IPS DF 6.9 (cell line): ENCODE measurements around the gene RNF181.
"Not testable (repeated sequence)": the region's sequence is repeated elsewhere in the genome, so short reads cannot be mapped to it uniquely, and the experiment has no call there.

Source experiments
- DNase-seq: peaks from one replicate; pipeline ENCODE4 v3.0.0-alpha.2; 2013; ENCODE audit warnings: low read depth, low spot score
- H3K27ac ChIP-seq: one replicate; pipeline ENCODE4 v1.5.1; 2013; ENCODE audit warnings: low read length, control low read depth
- H3K27me3 ChIP-seq: 2 replicates; pipeline ENCODE4 v1.6.1; 2013; ENCODE audit warnings: mild to moderate bottlenecking, low read length; ENCODE audit not compliant: control insufficient read depth, insufficient read depth
- H3K36me3 ChIP-seq: 2 replicates; pipeline ENCODE4 v1.6.1; 2013; ENCODE audit warnings: low read length; ENCODE audit not compliant: control insufficient read depth, insufficient read depth
- H3K4me1 ChIP-seq: 2 replicates; pipeline ENCODE4 v1.6.1; 2013; ENCODE audit warnings: low read length; ENCODE audit not compliant: control insufficient read depth, insufficient read depth
- H3K4me3 ChIP-seq: 2 replicates; pipeline ENCODE4 v1.5.1; 2013; ENCODE audit warnings: mild to moderate bottlenecking, low read length
- H3K9me3 ChIP-seq: 2 replicates; pipeline ENCODE4 v1.6.1; 2013; ENCODE audit warnings: low read length, inconsistent platforms; ENCODE audit not compliant: control insufficient read depth, insufficient read depth
- WGBS: extraction: QIAGEN DNeasy Blood & Tissue Kit; methylation state at CpG from one replicate; pipeline ENCODE4 v1.1.7; 2013; ENCODE audit warnings: mixed read lengths, missing lambda C conversion rate; ENCODE audit not compliant: insufficient read length, insufficient coverage; 5-methylcytosine and 5-hydroxymethylcytosine counted together

The RNF181 gene

GRCh38 chr2:85613717-85614515 lies 18.4 kb downstream of the RNF181 start:
- no peak for DNase-seq
- Histone ChIP-seq H3K9me3 (no peaks in the 10 kb centered on the region), H3K36me3 (0 out of 2 replicates have a peak, but pooled peaks cover 2% of the 10 kb centered on the region), H3K4me1 (no peaks in the 10 kb centered on the region), H3K4me3 (no peak overlapping the region), H3K27me3 (no peaks in the 10 kb centered on the region), H3K27ac (no peak overlapping the region)
- no CpG with 5 or more reads among the region's 10 CpGs for WGBS

DNA sequence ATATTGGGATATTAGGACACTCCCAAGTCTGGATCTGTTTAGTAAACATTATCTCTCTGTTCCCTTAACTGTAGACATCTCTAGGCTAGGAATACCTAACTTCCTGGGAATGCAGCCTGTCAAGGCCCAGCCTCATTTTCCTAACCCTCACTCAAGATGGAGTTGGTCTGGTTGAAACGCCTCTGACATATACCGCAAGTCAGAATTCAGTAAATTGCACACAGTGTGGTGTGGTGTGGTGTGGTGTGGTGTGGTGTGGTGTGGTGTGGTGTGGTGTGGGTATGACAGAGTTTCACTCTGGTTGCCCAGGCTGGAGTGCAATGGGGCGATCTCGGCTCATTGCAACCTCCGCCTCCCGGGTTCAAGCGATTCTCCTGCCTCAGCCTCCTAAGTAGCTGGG lies 19.2 kb downstream of the RNF181 start:
- H3K27me3 ChIP-seq, H3K4me1 ChIP-seq, H3K4me3 ChIP-seq, DNase-seq, H3K9me3 ChIP-seq, H3K36me3 ChIP-seq, H3K27ac ChIP-seq: not testable (repeated sequence)
- WGBS: no CpG with 5 or more reads among the region's 7 CpGs

GRCh38 chr2:85615413-85615728 lies 19.8 kb downstream of the RNF181 start:
- Histone ChIP-seq H3K27ac (no peak overlapping the region), H3K36me3 (no peaks in the 10 kb centered on the region; the same call in 1 of the 2 replicates), H3K27me3 (no peaks in the 10 kb centered on the region), H3K4me3 (no peak overlapping the region), H3K4me1 (no peaks in the 10 kb centered on the region), H3K9me3 (no peaks in the 10 kb centered on the region)
- no CpG with 5 or more reads among the region's 17 CpGs for whole genome bisulfite sequencing
- no peak for DNase-seq

- WGBS: no CpG with 5 or more reads among the region's 5 CpGs
- not testable (repeated sequence) for DNase-seq, H3K4me3 ChIP-seq, H3K27me3 ChIP-seq, H3K36me3 ChIP-seq, H3K4me1 ChIP-seq, H3K27ac ChIP-seq, H3K9me3 ChIP-seq
Measured at GRCh38 chr2:85617723-85618122, 22.2 kb downstream of the RNF181 start.

DNA sequence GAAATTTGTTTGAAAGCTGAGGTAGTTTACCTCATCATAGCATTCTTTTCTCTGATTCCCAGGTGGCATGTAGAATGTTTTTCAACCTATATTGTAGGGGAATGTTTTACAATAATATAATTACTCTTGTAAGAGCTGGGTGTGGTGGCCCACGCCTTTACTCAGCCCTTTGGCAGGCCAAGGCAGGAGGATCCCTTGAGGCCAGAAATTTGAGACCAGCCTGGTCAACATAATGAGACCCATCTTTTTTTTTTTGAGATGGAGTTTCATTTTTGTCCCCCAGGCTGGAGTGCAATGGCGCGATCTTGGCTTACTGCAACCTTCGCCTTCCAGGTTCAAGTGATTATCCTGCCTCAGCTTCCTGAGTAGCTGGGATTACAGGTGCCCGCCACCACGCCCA lies 24.1 kb downstream of the RNF181 start:
- H3K4me1 ChIP-seq: no peaks in the 10 kb centered on the region
- DNase-seq: no peak
- whole genome bisulfite sequencing: no CpG with 5 or more reads among the region's 6 CpGs
- H3K9me3 ChIP-seq: no peaks in the 10 kb centered on the region
- H3K27ac ChIP-seq: no peak overlapping the region
- H3K27me3 ChIP-seq: no peaks in the 10 kb centered on the region
- no peak overlapping the region for H3K4me3 ChIP-seq
- H3K36me3 ChIP-seq: peaks cover 10% of the 10 kb centered on the region; the same call in 1 of the 2 replicates

DNA sequence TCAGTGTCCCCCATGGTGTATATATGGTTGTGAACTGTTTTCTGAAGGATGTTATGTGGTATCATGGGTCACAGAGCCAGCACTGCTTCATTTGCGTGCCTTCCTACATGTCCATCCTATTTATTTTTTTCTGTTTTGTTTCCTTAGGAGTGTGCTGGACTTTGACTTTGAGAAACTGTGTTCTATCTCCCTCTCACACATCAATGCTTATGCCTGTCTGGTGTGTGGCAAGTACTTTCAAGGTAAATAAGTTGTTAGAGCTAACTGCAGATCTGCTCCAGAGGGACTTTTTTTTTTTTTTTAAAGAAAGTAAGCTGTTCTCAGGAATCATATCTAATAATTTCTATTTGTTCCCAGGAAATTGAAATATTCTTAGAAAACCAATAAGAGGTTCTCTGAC lies 25.8 kb downstream of the RNF181 start:
- DNase-seq: no peak
- Histone ChIP-seq H3K27me3 (no peaks in the 10 kb centered on the region), H3K4me3 (no peak overlapping the region), H3K4me1 (no peaks in the 10 kb centered on the region), H3K36me3 (peaks cover 18% of the 10 kb centered on the region; the same call in 1 of the 2 replicates), H3K27ac (no peak overlapping the region), H3K9me3 (no peaks in the 10 kb centered on the region; the same call in 1 of the 2 replicates)
- no CpG with 5 or more reads among the region's 1 CpG for WGBS

GRCh38 chr2:85623991-85624390 lies 28.4 kb downstream of the RNF181 start:
- no peak overlapping the region for H3K4me3 ChIP-seq
- H3K27ac ChIP-seq: no peak overlapping the region
- no peaks in the 10 kb centered on the region for H3K4me1 ChIP-seq
- H3K36me3 ChIP-seq: peaks cover 19% of the 10 kb centered on the region; the same call in 1 of the 2 replicates
- H3K9me3 ChIP-seq: no peaks in the 10 kb centered on the region; the same call in 1 of the 2 replicates
- WGBS: no CpG with 5 or more reads among the region's 5 CpGs
- no peaks in the 10 kb centered on the region for H3K27me3 ChIP-seq
- no peak for DNase-seq

DNA sequence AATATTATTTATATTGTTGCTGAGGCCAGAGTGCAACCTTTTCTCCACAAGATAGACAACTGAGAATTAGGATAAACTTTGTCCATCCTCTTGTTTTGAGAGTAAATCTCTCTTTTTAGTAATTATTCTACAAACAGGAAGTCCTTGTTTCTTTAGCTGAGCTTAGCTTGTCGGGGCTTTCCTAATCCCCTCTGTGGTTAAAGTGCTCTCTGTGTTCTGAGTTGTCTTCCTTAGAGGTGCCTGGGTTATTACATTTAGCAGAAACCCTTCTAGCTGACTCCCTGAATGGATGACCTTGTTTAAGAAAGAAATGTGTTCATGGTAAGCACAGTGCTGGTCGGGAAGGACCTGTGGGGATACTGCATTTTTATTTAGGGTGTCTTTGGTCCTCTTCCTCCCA lies 33.1 kb downstream of the RNF181 start:
- Histone ChIP-seq H3K27me3 (no peaks in the 10 kb centered on the region), H3K27ac (no peak overlapping the region), H3K9me3 (no peaks in the 10 kb centered on the region; the same call in 1 of the 2 replicates), H3K4me3 (no peak overlapping the region), H3K36me3 (peaks cover 17% of the 10 kb centered on the region; the same call in 1 of the 2 replicates), H3K4me1 (no peaks in the 10 kb centered on the region)
- no peak for DNase-seq
- WGBS: no CpG with 5 or more reads among the region's 2 CpGs

DNA sequence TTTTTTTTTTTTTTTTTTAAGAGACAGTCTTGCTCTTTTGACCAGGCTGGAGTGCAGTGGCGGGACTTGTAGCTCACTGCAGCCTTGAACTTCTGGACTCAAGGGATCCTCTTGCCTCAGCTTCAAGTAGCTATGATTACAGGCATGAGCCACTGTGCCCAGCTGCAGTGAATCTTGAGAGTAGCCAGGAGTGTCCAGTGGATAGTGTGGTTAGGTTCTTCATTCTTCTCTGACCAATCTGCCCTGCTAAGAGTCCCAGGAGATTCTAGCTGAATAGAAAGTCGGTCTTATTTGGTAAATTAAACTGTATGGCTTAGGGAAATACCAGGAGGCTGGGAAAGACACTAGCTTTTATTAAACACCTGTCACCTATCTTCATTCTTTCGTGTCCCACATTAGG lies 35.8 kb downstream of the RNF181 start:
- peaks cover 19% of the 10 kb centered on the region; the same call in 1 of the 2 replicates for H3K36me3 ChIP-seq

GRCh38 chr2:85635011-85635410 lies 39.5 kb downstream of the RNF181 start:
- H3K36me3 ChIP-seq: peaks cover 33% of the 10 kb centered on the region

More for the DNA sequence above, 35.8 kb downstream of the RNF181 start:
- no peaks in the 10 kb centered on the region for H3K27me3 ChIP-seq
- H3K27ac ChIP-seq: no peak overlapping the region
- no CpG with 5 or more reads among the region's 3 CpGs for WGBS
- H3K4me1 ChIP-seq: no peaks in the 10 kb centered on the region
- H3K4me3 ChIP-seq: no peak overlapping the region
- H3K9me3 ChIP-seq: no peaks in the 10 kb centered on the region
- no peak for DNase-seq

GRCh38 chr2:85635636-85636035 lies 40.1 kb downstream of the RNF181 start:
- no peaks in the 10 kb centered on the region for H3K27me3 ChIP-seq
- WGBS: no CpG with 5 or more reads among the region's 4 CpGs
- DNase-seq: no peak
- no peak overlapping the region for H3K4me3 ChIP-seq
- no peaks in the 10 kb centered on the region for H3K9me3 ChIP-seq
- H3K27ac ChIP-seq: no peak overlapping the region
- peaks cover 34% of the 10 kb centered on the region for H3K36me3 ChIP-seq
- no peaks in the 10 kb centered on the region for H3K4me1 ChIP-seq

More at GRCh38 chr2:85635011-85635410, 39.5 kb downstream of the RNF181 start:
- H3K27ac ChIP-seq: no peak overlapping the region
- no peak overlapping the region for H3K4me3 ChIP-seq
- WGBS: no CpG with 5 or more reads among the region's 8 CpGs
- no peaks in the 10 kb centered on the region for H3K9me3 ChIP-seq
- H3K4me1 ChIP-seq: no peaks in the 10 kb centered on the region
- H3K27me3 ChIP-seq: no peaks in the 10 kb centered on the region
- no peak for DNase-seq
